Ascending aorta (tissue), 2 donors: ENCODE results near the gene GABRB1. TPM values are rescaled to one million over a fixed set of nuclear protein-coding genes. Genes with fewer than 3 reads are reported as not detected.

Experiments
- DNase-seq, 2 donors: peaks; one replicate each; pipeline ENCODE4 v3.0.0-alpha.2; 2019; ENCODE audit warnings: low spot score in 2 of 2
- H3K27ac ChIP-seq, 2 donors: fragments of 200-600 bp; sonication (generic); one replicate each; pipeline ENCODE4 v1.5.1; 2016 to 2017; ENCODE audit warnings: mild to moderate bottlenecking in 1 of 2
- H3K27me3 ChIP-seq: fragments of 200-600 bp; sonication (generic); one replicate; pipeline ENCODE4 v1.5.1; 2017
- H3K36me3 ChIP-seq, 2 donors: fragments of 200-600 bp; sonication (generic); one replicate each; pipeline ENCODE4 v1.5.1; 2016
- H3K4me1 ChIP-seq, 2 donors: fragments of 200-600 bp; sonication (generic); one replicate each; pipeline ENCODE4 v1.5.1; 2016 to 2017; ENCODE audit warnings: mild to moderate bottlenecking in 1 of 2
- H3K4me3 ChIP-seq, 2 donors: fragments of 200-600 bp; sonication (generic); one replicate each; pipeline ENCODE4 v1.5.1; 2016 to 2017; ENCODE audit warnings: mild to moderate bottlenecking in 1 of 2
- H3K9me3 ChIP-seq, 2 donors: fragments of 200-600 bp; sonication (generic); one replicate each; pipeline ENCODE4 v1.5.1; 2016
- intact Hi-C: fragments of 100-400 bp; cut with DNase I; formaldehyde crosslinking; loops from one replicate; pipeline ENCODE4 v1.15.1; 2023
- total RNA-seq: library from RNA; depleted of rRNA; stranded (reverse); fragments of >200 nt; gene quantifications from one replicate; pipeline ENCODE4 v1.1.0, GENCODE V29; 2016
- TF ChIP-seq, protein P1 (sequence below), 3 experiments: fragments of 200-600 bp in 2 of 3; fragments of 450-650 bp in 1 of 3; sonication (generic) in 2 of 3; IDR thresholded peaks; one replicate each; pipeline ENCODE4 v1.5.1; 2016 to 2019; ENCODE audit warnings: antibody characterized with exemption in 3 of 3, mild to moderate bottlenecking in 1 of 3, moderate library complexity in 1 of 3

Gene GABRB1
- total RNA-seq, 1 donor from 2014 or later: 0.53 TPM

DNA sequence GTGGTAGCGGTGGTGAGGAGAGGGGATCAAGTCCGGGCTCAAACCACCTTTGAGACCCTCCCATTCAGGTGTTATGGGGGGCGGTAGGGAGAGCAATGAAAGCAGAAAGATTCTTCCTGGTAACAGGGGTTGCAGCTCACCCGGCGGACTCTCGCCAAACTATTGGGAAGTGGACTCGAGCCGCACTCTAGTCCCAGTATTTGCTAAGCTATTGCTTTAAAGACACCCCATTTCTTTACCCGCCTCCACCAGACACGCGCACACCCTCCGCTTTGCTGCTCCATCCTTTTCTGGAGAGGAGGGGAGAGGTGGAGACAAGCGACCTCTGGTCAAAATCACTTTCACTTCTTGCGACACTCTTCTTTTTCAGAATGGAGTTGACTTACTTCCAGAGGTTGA is 37.4 kb upstream of the GABRB1 start:
- Histone ChIP-seq H3K9me3 (no peaks in the 10 kb centered on the region), H3K27ac (no peak overlapping the region), H3K4me1 (no peaks in the 10 kb centered on the region), H3K4me3 (peak overlapping the region; percentile 32 to 49), H3K27me3 (no peaks in the 10 kb centered on the region), H3K36me3 (no peaks in the 10 kb centered on the region)
- DNase-seq: no peak
- TF ChIP-seq, protein P1, sequence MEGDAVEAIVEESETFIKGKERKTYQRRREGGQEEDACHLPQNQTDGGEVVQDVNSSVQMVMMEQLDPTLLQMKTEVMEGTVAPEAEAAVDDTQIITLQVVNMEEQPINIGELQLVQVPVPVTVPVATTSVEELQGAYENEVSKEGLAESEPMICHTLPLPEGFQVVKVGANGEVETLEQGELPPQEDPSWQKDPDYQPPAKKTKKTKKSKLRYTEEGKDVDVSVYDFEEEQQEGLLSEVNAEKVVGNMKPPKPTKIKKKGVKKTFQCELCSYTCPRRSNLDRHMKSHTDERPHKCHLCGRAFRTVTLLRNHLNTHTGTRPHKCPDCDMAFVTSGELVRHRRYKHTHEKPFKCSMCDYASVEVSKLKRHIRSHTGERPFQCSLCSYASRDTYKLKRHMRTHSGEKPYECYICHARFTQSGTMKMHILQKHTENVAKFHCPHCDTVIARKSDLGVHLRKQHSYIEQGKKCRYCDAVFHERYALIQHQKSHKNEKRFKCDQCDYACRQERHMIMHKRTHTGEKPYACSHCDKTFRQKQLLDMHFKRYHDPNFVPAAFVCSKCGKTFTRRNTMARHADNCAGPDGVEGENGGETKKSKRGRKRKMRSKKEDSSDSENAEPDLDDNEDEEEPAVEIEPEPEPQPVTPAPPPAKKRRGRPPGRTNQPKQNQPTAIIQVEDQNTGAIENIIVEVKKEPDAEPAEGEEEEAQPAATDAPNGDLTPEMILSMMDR (IDR thresholded peaks at IDR 0.05): no peak
- intact Hi-C loops: loop anchor here (10.0 kb wide), 1 partner anchor 59 kb away; no protein-coding TSS in a partner anchor

DNA sequence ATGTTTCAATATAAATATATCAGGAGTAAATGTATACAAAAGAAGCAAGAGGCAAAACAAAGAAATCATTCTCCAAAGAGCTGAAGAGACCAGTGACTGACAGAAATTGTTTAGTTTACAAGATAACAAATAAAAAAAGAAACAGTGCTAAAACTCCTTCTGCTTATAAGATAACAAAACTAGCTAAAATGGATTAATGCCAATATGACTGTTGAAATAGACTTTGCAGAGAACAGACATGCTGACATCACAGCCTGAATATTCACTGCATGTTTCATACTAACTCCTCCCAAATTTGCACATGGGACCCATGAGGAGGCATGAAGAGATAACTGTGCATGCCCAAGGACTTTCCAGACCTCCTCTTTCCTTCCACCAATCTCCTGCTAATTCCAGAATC is 31.8 kb upstream of the GABRB1 start:
- TF ChIP-seq, protein P1 (IDR thresholded peaks at IDR 0.05): no peak
- Histone ChIP-seq H3K4me3 (no peak overlapping the region), H3K4me1 (no peaks in the 10 kb centered on the region), H3K9me3 (no peaks in the 10 kb centered on the region), H3K36me3 (no peaks in the 10 kb centered on the region), H3K27ac (no peak overlapping the region), H3K27me3 (no peaks in the 10 kb centered on the region)
- DNase-seq: no peak
- intact Hi-C loops: loop anchor here (10.0 kb wide), 1 partner anchor 65 kb away; no protein-coding TSS in a partner anchor

DNA sequence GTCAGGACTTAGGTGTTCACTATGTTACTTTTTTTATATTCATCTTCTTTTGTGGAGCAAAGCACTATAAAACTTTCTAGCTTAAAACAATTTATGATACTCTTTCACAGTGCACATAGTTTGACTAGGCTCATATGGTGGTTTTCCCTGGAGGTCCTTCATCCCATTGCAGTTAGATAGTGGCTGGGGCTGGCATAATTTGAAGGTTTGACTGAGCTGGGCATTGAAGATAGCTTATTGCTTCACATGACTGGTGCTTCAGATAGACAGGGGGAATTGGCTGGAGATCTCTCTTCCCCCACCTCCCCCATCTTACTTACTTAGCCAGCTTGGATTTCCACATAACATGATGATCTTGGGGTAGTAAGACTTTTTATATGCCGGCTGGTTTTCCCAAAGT is 31.0 kb upstream of the GABRB1 start:
- H3K27ac ChIP-seq: no peak overlapping the region
- no peaks in the 10 kb centered on the region for H3K27me3 ChIP-seq
- no peak for DNase-seq
- TF ChIP-seq, protein P1 (IDR thresholded peaks at IDR 0.05): no peak
- H3K4me3 ChIP-seq: no peak overlapping the region
- intact Hi-C loops: no loop called here
- no peaks in the 10 kb centered on the region for H3K36me3 ChIP-seq
- no peaks in the 10 kb centered on the region for H3K4me1 ChIP-seq
- no peaks in the 10 kb centered on the region for H3K9me3 ChIP-seq

DNA sequence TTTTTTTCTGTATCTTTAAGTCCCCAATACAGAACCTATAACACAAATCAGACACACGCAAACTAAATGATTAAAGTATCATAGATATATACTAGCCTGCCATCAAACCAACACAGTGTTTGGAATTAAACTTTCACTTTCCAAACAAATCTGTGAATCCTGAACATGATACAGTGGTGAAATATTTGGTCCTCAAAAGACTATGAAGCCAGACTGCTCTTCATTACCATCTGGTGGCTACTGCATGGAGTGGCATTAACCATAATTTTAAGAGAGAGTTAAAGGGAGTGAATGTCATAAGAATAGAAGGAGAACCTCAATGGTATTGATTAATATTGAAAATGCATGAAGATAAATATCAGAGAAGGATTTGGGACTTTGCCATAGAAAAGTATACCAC is 28.8 kb upstream of the GABRB1 start:
- H3K9me3 ChIP-seq: no peaks in the 10 kb centered on the region
- no peaks in the 10 kb centered on the region for H3K27me3 ChIP-seq
- TF ChIP-seq, protein P1 (IDR thresholded peaks at IDR 0.05): peak in 1 of 3 experiments; percentile 12
- no peak overlapping the region for H3K4me3 ChIP-seq
- intact Hi-C loops: no loop called here
- no peak overlapping the region for H3K27ac ChIP-seq
- no peaks in the 10 kb centered on the region for H3K4me1 ChIP-seq
- no peak for DNase-seq
- H3K36me3 ChIP-seq: no peaks in the 10 kb centered on the region

DNA sequence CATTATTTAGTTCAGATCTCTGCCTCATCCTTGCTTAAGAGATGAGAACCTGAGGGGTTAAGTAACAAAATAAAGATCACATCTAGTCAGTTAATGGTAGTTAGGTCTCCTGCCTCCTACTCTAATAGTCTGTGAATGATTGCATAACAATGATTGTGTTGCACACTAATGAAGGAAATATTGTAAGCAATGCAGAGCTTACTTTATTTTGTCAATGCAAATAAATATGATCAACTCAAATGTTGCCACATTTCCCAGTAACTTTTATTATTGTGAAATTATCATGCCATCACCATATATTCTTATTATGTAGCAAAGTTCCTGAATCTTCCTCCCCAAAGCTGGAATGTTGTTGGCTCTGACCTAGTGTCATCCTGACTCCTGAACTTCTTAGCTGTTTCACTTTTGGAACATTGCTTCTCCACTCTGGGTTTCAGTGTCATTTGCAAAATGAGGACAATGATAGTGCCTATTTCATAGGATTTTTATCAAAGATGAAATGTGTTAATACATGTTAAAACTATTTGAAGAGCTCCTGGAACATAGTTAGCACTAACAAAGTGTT is 20.9 kb upstream of the GABRB1 start:
- H3K36me3 ChIP-seq: no peaks in the 10 kb centered on the region
- H3K27ac ChIP-seq: no peak overlapping the region
- TF ChIP-seq, protein P1 (IDR thresholded peaks at IDR 0.05): no peak
- H3K9me3 ChIP-seq: no peaks in the 10 kb centered on the region
- no peak for DNase-seq
- no peaks in the 10 kb centered on the region for H3K27me3 ChIP-seq
- H3K4me3 ChIP-seq: no peak overlapping the region
- intact Hi-C loops: no loop called here
- no peaks in the 10 kb centered on the region for H3K4me1 ChIP-seq
